ENCODE results near the gene LRMDA. TPM values are rescaled to one million over a fixed set of nuclear protein-coding genes. Genes with fewer than 3 reads are reported as not detected.

LRMDA gene
- total and polyA plus RNA-seq, 2 of the 13 experiments (the other 11 are each of a cell fraction or from before 2014, with no cell fraction given): 13.4 to 22.0 TPM

GRCh38 chr10:75733135-75733890 is 301.9 kb downstream of the LRMDA start (continued):
- TF ChIP-seq, protein P1, sequence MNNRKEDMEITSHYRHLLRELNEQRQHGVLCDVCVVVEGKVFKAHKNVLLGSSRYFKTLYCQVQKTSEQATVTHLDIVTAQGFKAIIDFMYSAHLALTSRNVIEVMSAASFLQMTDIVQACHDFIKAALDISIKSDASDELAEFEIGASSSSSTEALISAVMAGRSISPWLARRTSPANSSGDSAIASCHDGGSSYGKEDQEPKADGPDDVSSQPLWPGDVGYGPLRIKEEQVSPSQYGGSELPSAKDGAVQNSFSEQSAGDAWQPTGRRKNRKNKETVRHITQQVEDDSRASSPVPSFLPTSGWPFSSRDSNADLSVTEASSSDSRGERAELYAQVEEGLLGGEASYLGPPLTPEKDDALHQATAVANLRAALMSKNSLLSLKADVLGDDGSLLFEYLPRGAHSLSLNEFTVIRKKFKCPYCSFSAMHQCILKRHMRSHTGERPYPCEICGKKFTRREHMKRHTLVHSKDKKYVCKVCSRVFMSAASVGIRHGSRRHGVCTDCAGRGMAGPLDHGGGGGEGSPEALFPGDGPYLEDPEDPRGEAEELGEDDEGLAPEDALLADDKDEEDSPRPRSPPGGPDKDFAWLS (CRISPR knock-in tag; IDR thresholded peaks at IDR 0.05; ENCODE audit: borderline replicate concordance): no peak
- no peak for TF ChIP-seq SOX6 (IDR thresholded peaks at IDR 0.05)
- peak; percentile 96 for TF ChIP-seq SOX6 (CRISPR knock-in tag; IDR thresholded peaks at IDR 0.05)
- no peak for TF ChIP-seq IKZF1 (IDR thresholded peaks at IDR 0.05)
- 0 out of 2 replicates have a peak, but pooled peaks have one; percentile 37 for TF ChIP-seq REL (CRISPR knock-in tag; conservative IDR thresholded peaks at IDR 0.05)
- TF ChIP-seq TAF1 (CRISPR knock-in tag; IDR thresholded peaks at IDR 0.05): no peak
- TF ChIP-seq CEBPB (IDR thresholded peaks at IDR 0.05; ENCODE audit: borderline replicate concordance, low read depth, low read length): 0 out of 2 replicates have a peak, but pooled peaks have one; percentile 27
- no peak for TF ChIP-seq MAFF (IDR thresholded peaks at IDR 0.05; ENCODE audit: low read depth, low read length)
- TF ChIP-seq KDM1A (CRISPR knock-in tag; IDR thresholded peaks at IDR 0.05): no peak; the same call in 1 of the 2 replicates
- TF ChIP-seq, protein P2, sequence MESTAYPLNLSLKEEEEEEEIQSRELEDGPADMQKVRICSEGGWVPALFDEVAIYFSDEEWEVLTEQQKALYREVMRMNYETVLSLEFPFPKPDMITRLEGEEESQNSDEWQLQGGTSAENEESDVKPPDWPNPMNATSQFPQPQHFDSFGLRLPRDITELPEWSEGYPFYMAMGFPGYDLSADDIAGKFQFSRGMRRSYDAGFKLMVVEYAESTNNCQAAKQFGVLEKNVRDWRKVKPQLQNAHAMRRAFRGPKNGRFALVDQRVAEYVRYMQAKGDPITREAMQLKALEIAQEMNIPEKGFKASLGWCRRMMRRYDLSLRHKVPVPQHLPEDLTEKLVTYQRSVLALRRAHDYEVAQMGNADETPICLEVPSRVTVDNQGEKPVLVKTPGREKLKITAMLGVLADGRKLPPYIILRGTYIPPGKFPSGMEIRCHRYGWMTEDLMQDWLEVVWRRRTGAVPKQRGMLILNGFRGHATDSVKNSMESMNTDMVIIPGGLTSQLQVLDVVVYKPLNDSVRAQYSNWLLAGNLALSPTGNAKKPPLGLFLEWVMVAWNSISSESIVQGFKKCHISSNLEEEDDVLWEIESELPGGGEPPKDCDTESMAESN (CRISPR knock-in tag; conservative IDR thresholded peaks at IDR 0.05): peak; percentile 87
- TF ChIP-seq ZMYM2 (CRISPR knock-in tag; IDR thresholded peaks at IDR 0.05): peak; percentile 93
- TF ChIP-seq, protein P3, sequence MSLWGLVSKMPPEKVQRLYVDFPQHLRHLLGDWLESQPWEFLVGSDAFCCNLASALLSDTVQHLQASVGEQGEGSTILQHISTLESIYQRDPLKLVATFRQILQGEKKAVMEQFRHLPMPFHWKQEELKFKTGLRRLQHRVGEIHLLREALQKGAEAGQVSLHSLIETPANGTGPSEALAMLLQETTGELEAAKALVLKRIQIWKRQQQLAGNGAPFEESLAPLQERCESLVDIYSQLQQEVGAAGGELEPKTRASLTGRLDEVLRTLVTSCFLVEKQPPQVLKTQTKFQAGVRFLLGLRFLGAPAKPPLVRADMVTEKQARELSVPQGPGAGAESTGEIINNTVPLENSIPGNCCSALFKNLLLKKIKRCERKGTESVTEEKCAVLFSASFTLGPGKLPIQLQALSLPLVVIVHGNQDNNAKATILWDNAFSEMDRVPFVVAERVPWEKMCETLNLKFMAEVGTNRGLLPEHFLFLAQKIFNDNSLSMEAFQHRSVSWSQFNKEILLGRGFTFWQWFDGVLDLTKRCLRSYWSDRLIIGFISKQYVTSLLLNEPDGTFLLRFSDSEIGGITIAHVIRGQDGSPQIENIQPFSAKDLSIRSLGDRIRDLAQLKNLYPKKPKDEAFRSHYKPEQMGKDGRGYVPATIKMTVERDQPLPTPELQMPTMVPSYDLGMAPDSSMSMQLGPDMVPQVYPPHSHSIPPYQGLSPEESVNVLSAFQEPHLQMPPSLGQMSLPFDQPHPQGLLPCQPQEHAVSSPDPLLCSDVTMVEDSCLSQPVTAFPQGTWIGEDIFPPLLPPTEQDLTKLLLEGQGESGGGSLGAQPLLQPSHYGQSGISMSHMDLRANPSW (CRISPR knock-in tag; IDR thresholded peaks at IDR 0.05; ENCODE audit: borderline replicate concordance): 0 out of 2 replicates have a peak, but pooled peaks have one; percentile 28
- no peak for TF ChIP-seq ZNF543 (CRISPR knock-in tag; IDR thresholded peaks at IDR 0.05)
- peak; percentile 98 for TF ChIP-seq ISL2 (CRISPR knock-in tag; IDR thresholded peaks at IDR 0.05)
- no peak for TF ChIP-seq ZNF160 (CRISPR knock-in tag; IDR thresholded peaks at IDR 0.05)
- TF ChIP-seq, protein P4, sequence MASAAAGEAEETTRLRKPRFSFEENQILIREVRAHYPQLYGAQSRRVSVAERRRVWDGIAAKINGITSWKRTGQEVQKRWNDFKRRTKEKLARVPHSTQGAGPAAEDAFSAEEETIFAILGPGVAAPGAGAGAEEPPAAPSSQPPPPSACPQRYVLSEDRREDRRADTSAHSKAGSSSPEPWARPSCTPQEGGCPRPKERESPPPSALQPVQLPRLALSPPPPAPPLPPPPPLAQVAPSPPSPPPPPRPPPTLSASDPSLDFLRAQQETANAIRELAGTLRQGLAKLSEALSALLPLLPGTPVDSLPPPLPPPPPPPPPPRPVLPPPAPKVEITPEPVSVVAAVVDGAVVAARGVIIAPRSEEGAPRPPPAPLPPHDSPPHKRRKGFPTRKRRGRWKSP (CRISPR knock-in tag; IDR thresholded peaks at IDR 0.05): peak; percentile 42; the same call in 1 of the 2 replicates
- TF ChIP-seq ZHX1 (CRISPR knock-in tag; IDR thresholded peaks at IDR 0.05; ENCODE audit: low read depth): no peak; the same call in 1 of the 2 replicates
- no peak for TF ChIP-seq MTERF4 (CRISPR knock-in tag; IDR thresholded peaks at IDR 0.05)

Data from HepG2 (cell line).